Measurements from ENCODE around the gene RBM17. TPM values are rescaled to one million over a fixed set of nuclear protein-coding genes. Genes with fewer than 3 reads are reported as not detected.
A peak's percentile ranks its signal among the peaks of the same experiment; 100 is the strongest.
"Not testable (repeated sequence)": the region's sequence is repeated elsewhere in the genome, so short reads cannot be mapped to it uniquely, and the experiment has no call there.

Gene RBM17
- total RNA-seq, 6 experiments from 2014 or later: 11.9 to 40.6 (median 28.1) TPM

DNA sequence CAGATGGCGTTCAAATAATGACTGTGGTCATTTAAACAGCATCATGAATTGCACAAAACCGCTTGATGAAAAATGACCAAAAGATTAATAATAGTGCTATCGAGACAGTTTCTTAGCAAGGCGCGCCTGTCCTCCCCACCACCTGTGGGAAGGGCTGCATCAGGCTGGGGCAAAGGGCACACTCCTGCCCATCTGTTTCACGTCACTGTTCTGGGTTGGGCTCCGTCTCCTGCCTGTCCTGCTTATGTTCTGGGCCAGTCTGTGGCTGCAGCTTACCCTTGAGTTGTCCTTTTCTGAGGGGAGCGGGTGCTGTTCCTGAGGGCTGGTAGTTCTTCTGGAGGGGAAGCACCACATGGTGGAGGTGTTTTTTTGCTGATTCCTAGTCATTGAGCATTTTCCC, 13.3 kb downstream of the RBM17 start:
- 62% methylated on average over 8 of the region's 8 CpGs for WGBS (ENCODE audit: insufficient coverage, low coverage, low lambda C conversion rate, missing lambda C conversion rate)
- Histone ChIP-seq H3K4me1 (peaks cover 0 to 17% (median 8%) of the 10 kb centered on the region in 4 donors), H3K27me3 (no peaks in the 10 kb centered on the region), H3K27ac (peak overlapping the region in 1 of 3 donors; percentile 34), H3K36me3 (peaks cover 0 to 29% (median 12%) of the 10 kb centered on the region in 4 donors), H3K9me3 (no peaks in the 10 kb centered on the region), H3K4me3 (no peak overlapping the region)
- intact Hi-C loops (cut with DNase I): loop anchor here in 1 of 2 donors (10.0 kb wide), 1 partner anchor 303 kb away; no protein-coding TSS in a partner anchor
- DNase-seq (peak; percentile 74 to 84 (median 83)), ATAC-seq (peak; percentile 97 to 99 (median 98))
- TF ChIP-seq, protein P1, sequence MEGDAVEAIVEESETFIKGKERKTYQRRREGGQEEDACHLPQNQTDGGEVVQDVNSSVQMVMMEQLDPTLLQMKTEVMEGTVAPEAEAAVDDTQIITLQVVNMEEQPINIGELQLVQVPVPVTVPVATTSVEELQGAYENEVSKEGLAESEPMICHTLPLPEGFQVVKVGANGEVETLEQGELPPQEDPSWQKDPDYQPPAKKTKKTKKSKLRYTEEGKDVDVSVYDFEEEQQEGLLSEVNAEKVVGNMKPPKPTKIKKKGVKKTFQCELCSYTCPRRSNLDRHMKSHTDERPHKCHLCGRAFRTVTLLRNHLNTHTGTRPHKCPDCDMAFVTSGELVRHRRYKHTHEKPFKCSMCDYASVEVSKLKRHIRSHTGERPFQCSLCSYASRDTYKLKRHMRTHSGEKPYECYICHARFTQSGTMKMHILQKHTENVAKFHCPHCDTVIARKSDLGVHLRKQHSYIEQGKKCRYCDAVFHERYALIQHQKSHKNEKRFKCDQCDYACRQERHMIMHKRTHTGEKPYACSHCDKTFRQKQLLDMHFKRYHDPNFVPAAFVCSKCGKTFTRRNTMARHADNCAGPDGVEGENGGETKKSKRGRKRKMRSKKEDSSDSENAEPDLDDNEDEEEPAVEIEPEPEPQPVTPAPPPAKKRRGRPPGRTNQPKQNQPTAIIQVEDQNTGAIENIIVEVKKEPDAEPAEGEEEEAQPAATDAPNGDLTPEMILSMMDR (IDR thresholded peaks at IDR 0.05): no peak
- no peak for TF ChIP-seq POLR2A (IDR thresholded peaks at IDR 0.05)

DNA sequence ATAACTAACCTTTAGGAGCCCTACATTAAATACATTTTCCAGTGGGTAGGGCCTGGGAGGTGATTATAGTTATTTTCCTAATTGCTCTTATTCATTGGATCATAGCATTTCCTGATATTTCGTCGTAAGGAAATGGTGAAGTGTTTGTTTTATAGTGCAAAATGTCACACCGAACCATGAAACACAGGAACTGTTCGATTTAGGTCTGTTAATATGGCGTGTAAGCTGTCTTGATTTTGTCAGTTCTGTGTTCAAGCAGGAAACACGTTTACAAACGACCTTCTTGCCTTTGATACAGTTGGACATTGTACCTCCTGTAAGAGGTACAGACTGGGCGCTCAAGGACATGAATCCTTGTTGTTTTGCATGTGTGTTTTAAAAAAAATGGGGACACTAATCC, 14.8 kb downstream of the RBM17 start:
- DNase-seq: no peak
- 62% methylated on average over 8 of the region's 8 CpGs for WGBS (ENCODE audit: insufficient coverage, low coverage, low lambda C conversion rate, missing lambda C conversion rate)
- Histone ChIP-seq H3K4me3 (no peak overlapping the region), H3K27me3 (no peaks in the 10 kb centered on the region), H3K36me3 (peaks cover 0 to 29% (median 8%) of the 10 kb centered on the region in 4 donors), H3K27ac (no peak overlapping the region), H3K9me3 (no peaks in the 10 kb centered on the region), H3K4me1 (peaks cover 0 to 17% (median 8%) of the 10 kb centered on the region in 4 donors)
- TF ChIP-seq, protein P1 (IDR thresholded peaks at IDR 0.05): no peak
- TF ChIP-seq POLR2A (IDR thresholded peaks at IDR 0.05): no peak
- intact Hi-C loops (cut with DNase I): loop anchor here in 1 of 2 donors (10.0 kb wide), 1 partner anchor 301 kb away; no protein-coding TSS in a partner anchor
- peak in 1 of 4 donors; percentile 5 for ATAC-seq

DNA sequence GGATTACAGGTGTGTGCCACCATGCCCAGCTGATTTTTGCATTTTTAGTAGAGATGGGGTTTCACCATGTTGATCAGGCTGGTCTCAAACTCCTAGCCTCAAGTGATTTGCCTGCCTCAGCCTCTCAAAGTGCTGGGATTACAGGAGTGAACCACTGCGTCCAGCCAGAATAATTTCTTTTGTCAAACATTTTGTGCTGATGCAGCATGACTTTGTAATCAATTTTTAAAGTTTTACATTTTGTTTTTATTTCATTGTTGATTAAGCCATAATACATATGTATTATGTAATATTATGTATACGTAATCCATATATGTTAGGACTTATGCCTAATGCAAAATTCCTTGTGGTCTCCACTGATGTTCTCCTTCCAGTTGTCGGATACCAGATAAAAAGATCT, 18.8 kb downstream of the RBM17 start:
- intact Hi-C loops (cut with DNase I): loop anchor here in 1 of 2 donors (10.0 kb wide), 1 partner anchor 297 kb away; no protein-coding TSS in a partner anchor
- not testable (repeated sequence) for ATAC-seq, H3K4me3 ChIP-seq, H3K27ac ChIP-seq, DNase-seq, H3K27me3 ChIP-seq, H3K9me3 ChIP-seq, H3K4me1 ChIP-seq
- 64% methylated on average over 3 of the region's 3 CpGs for WGBS (ENCODE audit: insufficient coverage, low coverage, low lambda C conversion rate, missing lambda C conversion rate)
- peaks cover 0 to 62% (median 20%) of the 10 kb centered on the region in 4 donors for H3K36me3 ChIP-seq

DNA sequence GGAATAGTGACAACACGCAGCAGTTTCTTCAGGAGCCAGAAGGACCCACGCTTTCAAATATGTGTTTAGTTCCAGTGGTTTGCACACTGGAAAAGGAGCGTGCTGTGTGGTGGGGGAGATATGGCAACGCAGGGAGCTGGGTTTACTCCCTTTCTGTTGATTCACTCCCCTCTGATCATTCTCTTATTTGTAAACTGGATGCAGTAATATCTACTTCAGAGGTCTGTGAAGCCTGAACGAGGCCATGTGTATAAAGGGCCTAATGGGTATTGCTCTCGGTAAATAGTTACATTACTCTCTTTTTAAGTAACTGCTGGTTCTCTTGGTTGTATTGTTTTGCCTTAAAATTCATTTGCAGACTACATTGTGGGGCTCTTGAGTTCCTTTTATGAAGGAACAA, 19.2 kb downstream of the RBM17 start:
- DNase-seq (no peak), ATAC-seq (no peak)
- H3K4me3 ChIP-seq: no peak overlapping the region
- H3K27me3 ChIP-seq: no peaks in the 10 kb centered on the region
- intact Hi-C loops (cut with DNase I): loop anchor here in 1 of 2 donors (10.0 kb wide), 1 partner anchor 297 kb away; no protein-coding TSS in a partner anchor
- no peaks in the 10 kb centered on the region for H3K4me1 ChIP-seq
- H3K27ac ChIP-seq: no peak overlapping the region
- TF ChIP-seq, protein P1 (IDR thresholded peaks at IDR 0.05): no peak
- no peak for TF ChIP-seq POLR2A (IDR thresholded peaks at IDR 0.05)
- H3K36me3 ChIP-seq: peaks cover 0 to 66% (median 20%) of the 10 kb centered on the region in 4 donors
- WGBS (ENCODE audit: insufficient coverage, low coverage, low lambda C conversion rate, missing lambda C conversion rate): 73% methylated on average over 5 of the region's 6 CpGs
- no peaks in the 10 kb centered on the region for H3K9me3 ChIP-seq

DNA sequence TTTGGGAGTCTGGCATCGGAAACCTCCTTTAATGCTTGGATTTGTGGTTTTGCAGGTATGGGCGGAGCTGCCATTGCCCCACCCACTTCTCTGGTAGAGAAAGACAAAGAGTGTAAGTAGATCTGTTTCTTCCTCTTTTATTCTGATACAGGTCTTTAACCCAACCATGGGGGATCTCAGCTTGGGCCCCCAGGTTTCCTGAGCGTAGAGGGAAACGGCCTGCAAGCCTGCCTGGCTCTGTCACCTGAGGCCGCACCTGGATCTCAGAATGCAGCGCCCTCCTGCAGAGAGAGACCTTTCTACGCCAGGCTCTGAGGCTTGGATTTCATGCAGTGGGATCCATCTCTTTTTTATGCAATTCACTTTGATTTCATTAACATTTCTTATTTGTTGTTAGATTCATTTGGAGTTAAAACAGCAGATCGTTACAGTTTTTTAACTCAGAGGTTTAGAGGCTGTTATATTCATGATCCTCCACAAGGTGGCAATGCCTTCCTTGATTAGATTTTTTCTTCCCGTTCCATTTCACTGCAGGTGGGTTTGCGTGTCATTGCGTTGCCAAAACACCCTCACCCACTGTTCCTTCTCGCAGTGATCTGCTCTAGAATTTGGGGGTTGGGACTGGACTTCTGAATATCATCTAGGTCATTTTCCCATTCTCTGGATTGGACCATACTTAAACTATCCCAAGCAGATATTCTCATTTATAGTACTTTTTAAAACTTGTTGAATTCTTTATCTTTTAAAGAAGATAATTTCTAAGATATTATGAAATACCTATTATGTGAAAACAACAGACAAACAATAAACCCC, 20.0 kb downstream of the RBM17 start:
- DNase-seq (no peak), ATAC-seq (peak; percentile 71 to 83 (median 78))

More for the DNA sequence above, 20.0 kb downstream of the RBM17 start:
- Histone ChIP-seq H3K27ac (no peak overlapping the region), H3K4me3 (no peak overlapping the region), H3K27me3 (no peaks in the 10 kb centered on the region), H3K9me3 (no peaks in the 10 kb centered on the region), H3K4me1 (no peaks in the 10 kb centered on the region), H3K36me3 (peaks cover 0 to 74% (median 24%) of the 10 kb centered on the region in 4 donors)
- no peak for TF ChIP-seq POLR2A (IDR thresholded peaks at IDR 0.05)
- TF ChIP-seq, protein P1 (IDR thresholded peaks at IDR 0.05): peak; percentile 70 to 79 (median 72)
- intact Hi-C loops (cut with DNase I): loop anchor here in 1 of 2 donors (10.0 kb wide), 1 partner anchor 296 kb away; no protein-coding TSS in a partner anchor
- WGBS (ENCODE audit: insufficient coverage, low coverage, low lambda C conversion rate, missing lambda C conversion rate): 28% methylated on average over 9 of the region's 12 CpGs
